ENCODE data around the gene FAM131A. TPM values are rescaled to one million over a fixed set of nuclear protein-coding genes. Genes with fewer than 3 reads are reported as not detected.

FAM131A gene
- total RNA-seq, 1 experiment from 2014 or later: 14.4 TPM

DNA sequence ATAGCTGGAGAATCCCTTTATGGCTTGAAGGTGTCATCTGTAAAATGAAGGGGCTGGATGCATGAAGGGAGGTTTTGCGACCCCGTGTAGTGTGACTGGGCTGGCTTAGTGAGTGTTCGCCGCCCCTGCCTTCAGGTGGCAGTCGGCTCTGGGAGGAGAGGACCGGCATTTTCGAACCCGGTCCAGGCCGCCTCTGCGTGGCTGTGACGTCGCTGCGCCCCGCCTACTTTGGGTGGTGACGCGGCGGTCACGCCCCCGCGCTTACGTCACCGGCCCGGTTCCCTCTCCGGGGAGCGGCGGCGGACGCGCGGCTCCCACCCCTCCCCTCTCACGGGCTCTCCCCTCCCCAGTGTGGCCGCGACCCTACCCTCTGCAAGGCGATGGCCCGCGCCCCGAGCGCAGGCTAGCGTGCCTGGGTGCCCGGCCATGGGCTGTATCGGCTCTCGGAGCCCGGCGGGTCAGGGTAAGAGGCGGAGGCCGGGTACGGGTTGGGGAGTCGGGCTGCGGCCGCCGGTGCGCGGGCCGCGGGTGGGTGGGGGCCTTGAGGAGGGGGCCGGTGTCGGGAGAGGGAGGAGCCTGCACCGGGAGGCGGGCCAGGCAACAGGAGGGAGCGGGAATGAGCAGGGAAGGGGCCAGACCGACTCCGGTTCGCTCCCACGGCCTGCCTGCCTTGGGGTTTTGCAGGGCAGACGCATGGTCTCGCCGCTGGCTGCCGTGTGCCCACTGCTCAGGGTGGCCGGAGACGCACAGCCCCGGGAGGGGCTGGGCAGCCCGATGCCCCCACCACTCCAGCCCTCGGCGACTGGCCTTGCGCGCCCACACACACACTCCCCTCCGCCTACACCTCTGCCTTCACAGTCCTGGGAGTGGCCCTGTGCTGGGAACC lies 1.5 kb upstream of the FAM131A start:
- H2AFZ ChIP-seq (ENCODE audit: low read length): no peak overlapping the region
- peaks cover 35 to 51% (median 42%) of the 10 kb centered on the region in 3 experiments for H3K36me3 Mint-ChIP-seq (ENCODE audit: insufficient read depth in 1 of 3, low read depth in 3 of 3)
- H3K23me2 ChIP-seq (ENCODE audit: insufficient read length, low read depth, low read length, poor library complexity, severe bottlenecking): peaks cover 10% of the 10 kb centered on the region
- H3K9me3 ChIP-seq (ENCODE audit: control insufficient read depth, low read depth, low read length): no peaks in the 10 kb centered on the region
- H3K4me1 Mint-ChIP-seq: peaks cover 34 to 37% of the 10 kb centered on the region in 2 experiments
- H2BK15ac ChIP-seq (ENCODE audit: low read depth, low read length): no peak overlapping the region
- H2BK20ac ChIP-seq (ENCODE audit: low read depth, low read length, poor library complexity, severe bottlenecking): no peak overlapping the region
- peaks cover 4% of the 10 kb centered on the region for H4K20me1 ChIP-seq (ENCODE audit: control insufficient read depth, insufficient read depth, insufficient read length)
- no peaks in the 10 kb centered on the region for H3K79me2 ChIP-seq (ENCODE audit: insufficient read depth, low read length)
- peak overlapping the region; percentile 81 for H3K4me2 ChIP-seq (ENCODE audit: insufficient read depth, insufficient read length, low read length)
- peak overlapping the region; percentile 10 for H3K27ac ChIP-seq (ENCODE audit: insufficient read length, low read depth, low read length)
- H3K9ac ChIP-seq (ENCODE audit: extremely low read depth, insufficient read length, low read length): peak overlapping the region; percentile 31
- H4K91ac ChIP-seq (ENCODE audit: insufficient read length, low read depth, low read length): no peak overlapping the region
- H3K18ac ChIP-seq (ENCODE audit: insufficient read length, low read depth, low read length): peak overlapping the region; percentile 88
- H4K8ac ChIP-seq (replicated peaks; ENCODE audit: insufficient read length, low read depth, low read length): no peak overlapping the region
- no peaks in the 10 kb centered on the region; the same call in none of the 2 replicates for H3K27me3 Mint-ChIP-seq (ENCODE audit: low read depth)
- no peak overlapping the region for H2BK5ac ChIP-seq (ENCODE audit: insufficient read length, low read length)
- H3K4me1 ChIP-seq (ENCODE audit: insufficient read depth, low read length): no peaks in the 10 kb centered on the region
- H3T11ph ChIP-seq (ENCODE audit: low read length): no peak overlapping the region
- peak overlapping the region; percentile 80 for H3K14ac ChIP-seq (ENCODE audit: insufficient read depth, low read length)
- H3K4ac ChIP-seq (ENCODE audit: low read depth, low read length): no peak overlapping the region
- H2BK120ac ChIP-seq (ENCODE audit: low read depth, low read length, poor library complexity, severe bottlenecking): no peak overlapping the region
- peak; percentile 92 for DNase-seq
- no peak overlapping the region for H2AK5ac ChIP-seq (ENCODE audit: insufficient read length, low read length)
- TF ChIP-seq, protein P1, sequence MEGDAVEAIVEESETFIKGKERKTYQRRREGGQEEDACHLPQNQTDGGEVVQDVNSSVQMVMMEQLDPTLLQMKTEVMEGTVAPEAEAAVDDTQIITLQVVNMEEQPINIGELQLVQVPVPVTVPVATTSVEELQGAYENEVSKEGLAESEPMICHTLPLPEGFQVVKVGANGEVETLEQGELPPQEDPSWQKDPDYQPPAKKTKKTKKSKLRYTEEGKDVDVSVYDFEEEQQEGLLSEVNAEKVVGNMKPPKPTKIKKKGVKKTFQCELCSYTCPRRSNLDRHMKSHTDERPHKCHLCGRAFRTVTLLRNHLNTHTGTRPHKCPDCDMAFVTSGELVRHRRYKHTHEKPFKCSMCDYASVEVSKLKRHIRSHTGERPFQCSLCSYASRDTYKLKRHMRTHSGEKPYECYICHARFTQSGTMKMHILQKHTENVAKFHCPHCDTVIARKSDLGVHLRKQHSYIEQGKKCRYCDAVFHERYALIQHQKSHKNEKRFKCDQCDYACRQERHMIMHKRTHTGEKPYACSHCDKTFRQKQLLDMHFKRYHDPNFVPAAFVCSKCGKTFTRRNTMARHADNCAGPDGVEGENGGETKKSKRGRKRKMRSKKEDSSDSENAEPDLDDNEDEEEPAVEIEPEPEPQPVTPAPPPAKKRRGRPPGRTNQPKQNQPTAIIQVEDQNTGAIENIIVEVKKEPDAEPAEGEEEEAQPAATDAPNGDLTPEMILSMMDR (conservative IDR thresholded peaks at IDR 0.05): 0 out of 3 replicates have a peak, but pooled peaks have one; percentile 20
- H2BK12ac ChIP-seq (ENCODE audit: insufficient read length, low read depth, low read length): no peak overlapping the region
- H3K79me1 ChIP-seq (ENCODE audit: insufficient read depth, low read depth, low read length, poor library complexity, severe bottlenecking): no peaks in the 10 kb centered on the region
- H4K5ac ChIP-seq (ENCODE audit: insufficient read length, low read depth, low read length): no peak overlapping the region
- peak overlapping the region; percentile 86 to 93 for H3K4me3 Mint-ChIP-seq
- no peaks in the 10 kb centered on the region; a peak in 1 of 5 replicates for H3K9me3 Mint-ChIP-seq
- H3K27ac Mint-ChIP-seq: peak overlapping the region; percentile 90 to 98 (median 98)
- no peak overlapping the region for H3K56ac ChIP-seq (ENCODE audit: insufficient read length, low read depth, low read length)
- H3K23ac ChIP-seq (ENCODE audit: insufficient read length, low read depth, low read length): no peak overlapping the region
- H3K27me3 ChIP-seq (ENCODE audit: insufficient read depth, low read length): no peaks in the 10 kb centered on the region
- WGBS (ENCODE audit: extremely low coverage, insufficient read length, low lambda C conversion rate): no CpG with 5 or more reads among the region's 77 CpGs

Data from H9 (cell line).